ENCODE measurements around the gene ERC2. TPM values are rescaled to one million over a fixed set of nuclear protein-coding genes. Genes with fewer than 3 reads are reported as not detected.

The ERC2 gene
- total and polyA plus RNA-seq, 2 of the 8 experiments (the other 6 are each of a cell fraction or from before 2014, with no cell fraction given): 16.4 to 22.8 TPM

DNA sequence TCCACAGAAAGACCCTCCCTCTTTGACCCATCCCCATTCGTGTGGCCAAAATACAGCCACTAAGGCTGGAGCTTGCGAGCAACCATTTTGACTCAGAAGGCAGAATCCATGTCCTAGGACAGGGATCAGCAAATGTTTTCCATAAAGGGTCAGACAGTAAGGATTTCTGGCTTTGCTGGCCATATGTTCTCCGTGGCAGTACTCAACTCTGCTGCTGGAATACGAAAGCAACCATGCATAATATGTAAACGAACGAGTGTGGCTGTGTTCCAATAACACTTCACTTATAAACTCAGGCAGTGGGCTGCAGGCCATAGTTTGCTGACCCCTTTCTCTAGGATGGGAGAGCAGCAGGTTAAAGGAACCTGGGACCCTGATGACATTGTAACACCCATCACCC lies 903.5 kb downstream of the ERC2 start (continued):
- TF ChIP-seq POU5F1 (IDR thresholded peaks at IDR 0.05; ENCODE audit: low read depth, low read length) (no peak), HDAC2 (IDR thresholded peaks at IDR 0.05; ENCODE audit: borderline replicate concordance in 1 of 2, low read depth in 2 of 2, low read length in 2 of 2) (no peak)

All from H1 (cell line).